Memory B cell (primary cell): ENCODE data around the gene HSPA14.
"Not testable (repeated sequence)": the region's sequence is repeated elsewhere in the genome, so short reads cannot be mapped to it uniquely, and the experiment has no call there.

Source experiments
- ATAC-seq: fragments of 150-1000 bp; cut with Tn5 transposase; 2 replicates; pipeline ENCODE4 v1.10.0; 2021; ENCODE audit warnings: low read depth, mild to moderate bottlenecking, moderate library complexity
- DNase-seq, 2 donors: peaks; one replicate each; pipeline ENCODE4 v3.0.0; 2022; ENCODE audit warnings: low spot score in 2 of 2
- H3K27ac Mint-ChIP-seq: one replicate; pipeline ENCODE4 v1.8.0; 2022; ENCODE audit warnings: mild to moderate bottlenecking, moderate library complexity, mixed read lengths
- H3K27me3 Mint-ChIP-seq: one replicate; pipeline ENCODE4 v1.8.0; 2022; ENCODE audit warnings: mixed read lengths
- H3K36me3 Mint-ChIP-seq: one replicate; pipeline ENCODE4 v1.8.0; 2022; ENCODE audit warnings: mild to moderate bottlenecking, mixed read lengths
- H3K4me1 Mint-ChIP-seq: one replicate; pipeline ENCODE4 v1.8.0; 2022; ENCODE audit warnings: mixed read lengths
- H3K4me3 Mint-ChIP-seq: one replicate; pipeline ENCODE4 v1.8.0; 2022; ENCODE audit warnings: mild to moderate bottlenecking, moderate library complexity, mixed read lengths
- H3K9me3 Mint-ChIP-seq: one replicate; pipeline ENCODE4 v1.8.0; 2022; ENCODE audit warnings: mixed read lengths

The HSPA14 gene

GRCh38 chr10:14837757-14838581 lies at the start of gene HSPA14, which contains the start of the genes CDNF and MSANTD7:
Gene HSPA14, plus strand, starts transcription at chr10:14838306. Its CDS starts 97 bp downstream, at chr10:14838403.
Gene CDNF, minus strand, starts transcription at chr10:14838037. Its CDS starts 91 bp downstream, at chr10:14837946.
Gene MSANTD7, plus strand, starts transcription at chr10:14838306. Its CDS starts 3,979 bp downstream, at chr10:14842285.
- DNase-seq (peak; percentile 96 to 99), ATAC-seq (peak; percentile 88)
- Mint-ChIP-seq H3K36me3 (peaks cover 14% of the 10 kb centered on the region), H3K27me3 (no peaks in the 10 kb centered on the region), H3K4me3 (peak within 1 kb of the TSS; percentile 97), H3K9me3 (no peaks in the 10 kb centered on the region), H3K27ac (peak within 1 kb of the TSS; percentile 98), H3K4me1 (peaks cover 6% of the 10 kb centered on the region)

- no peaks in the 10 kb centered on the region for H3K27me3 Mint-ChIP-seq
- H3K4me3 Mint-ChIP-seq = no peak overlapping the region
- H3K27ac Mint-ChIP-seq = no peak overlapping the region
- no peak for DNase-seq
- H3K36me3 Mint-ChIP-seq = no peaks in the 10 kb centered on the region
- peaks cover 26% of the 10 kb centered on the region for H3K4me1 Mint-ChIP-seq
- ATAC-seq = no peak
- no peaks in the 10 kb centered on the region for H3K9me3 Mint-ChIP-seq
Measured at GRCh38 chr10:14798636-14799035, 39.5 kb upstream of the HSPA14 start.

GRCh38 chr10:14800397-14800796 lies 37.7 kb upstream of the HSPA14 start:
- ATAC-seq = peak; percentile 29
- no peak overlapping the region for H3K27ac Mint-ChIP-seq
- DNase-seq = no peak
- no peak overlapping the region for H3K4me3 Mint-ChIP-seq
- peaks cover 26% of the 10 kb centered on the region for H3K4me1 Mint-ChIP-seq
- H3K36me3 Mint-ChIP-seq = no peaks in the 10 kb centered on the region
- no peaks in the 10 kb centered on the region for H3K9me3 Mint-ChIP-seq
- H3K27me3 Mint-ChIP-seq = no peaks in the 10 kb centered on the region

GRCh38 chr10:14801723-14802122 lies 36.4 kb upstream of the HSPA14 start:
- H3K27ac Mint-ChIP-seq = no peak overlapping the region
- no peaks in the 10 kb centered on the region for H3K36me3 Mint-ChIP-seq
- no peaks in the 10 kb centered on the region for H3K9me3 Mint-ChIP-seq
- DNase-seq = no peak
- H3K4me1 Mint-ChIP-seq = peaks cover 26% of the 10 kb centered on the region
- no peaks in the 10 kb centered on the region for H3K27me3 Mint-ChIP-seq
- no peak overlapping the region for H3K4me3 Mint-ChIP-seq
- no peak for ATAC-seq

- Mint-ChIP-seq H3K4me3 (no peak overlapping the region), H3K4me1 (peaks cover 15% of the 10 kb centered on the region), H3K36me3 (no peaks in the 10 kb centered on the region), H3K27ac (no peak overlapping the region), H3K9me3 (no peaks in the 10 kb centered on the region), H3K27me3 (no peaks in the 10 kb centered on the region)
- no peak for DNase-seq
- ATAC-seq = no peak
Measured at GRCh38 chr10:14803827-14804226, 34.3 kb upstream of the HSPA14 start.

GRCh38 chr10:14806318-14806717 lies 31.8 kb upstream of the HSPA14 start:
- DNase-seq = no peak
- H3K4me3 Mint-ChIP-seq = no peak overlapping the region
- H3K27me3 Mint-ChIP-seq = no peaks in the 10 kb centered on the region
- H3K9me3 Mint-ChIP-seq = no peaks in the 10 kb centered on the region
- ATAC-seq = no peak
- H3K4me1 Mint-ChIP-seq = peaks cover 1% of the 10 kb centered on the region
- H3K36me3 Mint-ChIP-seq = no peaks in the 10 kb centered on the region
- H3K27ac Mint-ChIP-seq = no peak overlapping the region

- Mint-ChIP-seq H3K4me1 (peaks cover 2% of the 10 kb centered on the region), H3K36me3 (no peaks in the 10 kb centered on the region), H3K27ac (no peak overlapping the region), H3K9me3 (no peaks in the 10 kb centered on the region), H3K27me3 (no peaks in the 10 kb centered on the region), H3K4me3 (no peak overlapping the region)
- DNase-seq (no peak), ATAC-seq (no peak)
Measured at GRCh38 chr10:14810969-14811953, 26.8 kb upstream of the HSPA14 start.

- Mint-ChIP-seq H3K27me3 (no peaks in the 10 kb centered on the region), H3K4me3 (no peak overlapping the region), H3K27ac (no peak overlapping the region), H3K36me3 (no peaks in the 10 kb centered on the region), H3K9me3 (peaks cover 1% of the 10 kb centered on the region), H3K4me1 (peaks cover 2% of the 10 kb centered on the region)
- DNase-seq (no peak), ATAC-seq (no peak)
Measured at GRCh38 chr10:14812271-14812670, 25.8 kb upstream of the HSPA14 start.

- no peak for DNase-seq
- no peak for ATAC-seq
- H3K27me3 Mint-ChIP-seq = no peaks in the 10 kb centered on the region
- no peak overlapping the region for H3K27ac Mint-ChIP-seq
- H3K4me1 Mint-ChIP-seq = peaks cover 3% of the 10 kb centered on the region
- H3K4me3 Mint-ChIP-seq = no peak overlapping the region
- H3K36me3 Mint-ChIP-seq = no peaks in the 10 kb centered on the region
- peaks cover 1% of the 10 kb centered on the region for H3K9me3 Mint-ChIP-seq
Measured at GRCh38 chr10:14815681-14816080, 22.4 kb upstream of the HSPA14 start.

- H3K27ac Mint-ChIP-seq, H3K27me3 Mint-ChIP-seq: not testable (repeated sequence)
Measured at GRCh38 chr10:14816717-14817116, 21.4 kb upstream of the HSPA14 start.

GRCh38 chr10:14820010-14820774 lies 17.9 kb upstream of the HSPA14 start:
- Mint-ChIP-seq H3K27ac (no peak overlapping the region), H3K4me1 (peaks cover 6% of the 10 kb centered on the region), H3K9me3 (peaks cover 3% of the 10 kb centered on the region), H3K4me3 (no peak overlapping the region), H3K36me3 (peaks cover 1% of the 10 kb centered on the region), H3K27me3 (no peaks in the 10 kb centered on the region)
- ATAC-seq (no peak), DNase-seq (no peak)

More at GRCh38 chr10:14816717-14817116, 21.4 kb upstream of the HSPA14 start:
- H3K36me3 Mint-ChIP-seq, H3K9me3 Mint-ChIP-seq, H3K4me3 Mint-ChIP-seq, DNase-seq, ATAC-seq, H3K4me1 Mint-ChIP-seq: not testable (repeated sequence)

GRCh38 chr10:14820775-14821154 lies 17.3 kb upstream of the HSPA14 start:
- H3K27ac Mint-ChIP-seq = no peak overlapping the region
- H3K36me3 Mint-ChIP-seq = peaks cover 1% of the 10 kb centered on the region
- ATAC-seq (no peak), DNase-seq (no peak)
- H3K4me3 Mint-ChIP-seq = no peak overlapping the region
- peaks cover 3% of the 10 kb centered on the region for H3K9me3 Mint-ChIP-seq
- H3K4me1 Mint-ChIP-seq = peaks cover 7% of the 10 kb centered on the region
- H3K27me3 Mint-ChIP-seq = no peaks in the 10 kb centered on the region

GRCh38 chr10:14821635-14822375 lies 16.3 kb upstream of the HSPA14 start:
- Mint-ChIP-seq H3K4me3 (no peak overlapping the region), H3K4me1 (peaks cover 13% of the 10 kb centered on the region), H3K27ac (no peak overlapping the region), H3K36me3 (peaks cover 1% of the 10 kb centered on the region), H3K9me3 (peaks cover 3% of the 10 kb centered on the region), H3K27me3 (no peaks in the 10 kb centered on the region)
- ATAC-seq (no peak), DNase-seq (no peak)
